Uterus (tissue), 4 donors: ENCODE measurements around the gene PSMG1. TPM values are rescaled to one million over a fixed set of nuclear protein-coding genes. Genes with fewer than 3 reads are reported as not detected.

Source experiments
- DNase-seq, 2 donors: peaks; one replicate each; pipeline ENCODE4 v3.0.0-alpha.2; 2019 to 2020
- H3K27ac ChIP-seq, 2 donors: fragments of 200-600 bp; sonication (generic); 1 replicate in 1 of 2; 2 replicates in 1 of 2; pipeline ENCODE4 v1.5.1; 2016 to 2018
- H3K27me3 ChIP-seq, 2 donors: fragments of 200-600 bp; sonication (generic); one replicate each; pipeline ENCODE4 v1.5.1; 2018 to 2019; ENCODE audit warnings: control low read depth in 1 of 2
- H3K36me3 ChIP-seq, 2 donors: fragments of 200-600 bp; sonication (generic); one replicate each; pipeline ENCODE4 v1.5.1; 2019; ENCODE audit warnings: control low read depth in 1 of 2
- H3K4me1 ChIP-seq, 2 donors: fragments of 200-600 bp; sonication (generic); one replicate each; pipeline ENCODE4 v1.5.1; 2018 to 2019; ENCODE audit warnings: control low read depth in 1 of 2
- H3K4me3 ChIP-seq, 2 donors: fragments of 200-600 bp; sonication (generic); 1 replicate in 1 of 2; 2 replicates in 1 of 2; pipeline ENCODE4 v1.5.1; 2018 to 2019; ENCODE audit warnings: mild to moderate bottlenecking in 1 of 2
- H3K9me3 ChIP-seq, 2 donors: fragments of 200-600 bp; sonication (generic); one replicate each; pipeline ENCODE4 v1.5.1; 2019; ENCODE audit warnings: control low read depth in 1 of 2
- POLR2A ChIP-seq, 2 donors: fragments of 450-650 bp; IDR thresholded peaks; one replicate each; pipeline ENCODE4 v1.6.1; 2016; ENCODE audit warnings: antibody characterized with exemption in 2 of 2, mild to moderate bottlenecking in 1 of 2, moderate library complexity in 1 of 2
- intact Hi-C: fragments of 100-400 bp; cut with DNase I; formaldehyde crosslinking; loops from one replicate; pipeline ENCODE4 v1.15.1; 2023; ENCODE audit warnings: low total_unique reads
- total RNA-seq, 4 donors: library from RNA; depleted of rRNA in 3 of 4; stranded (reverse); fragments of >200 nt in 3 of 4; gene quantifications; one replicate each; pipeline versions ENCODE4 v1.1.0 to v1.2.4, GENCODE V29; 2014 to 2023
- TF ChIP-seq, protein P1 (sequence below), 4 experiments: fragments of 200-600 bp in 2 of 4; fragments of 450-650 bp in 2 of 4; sonication (generic) in 2 of 4; IDR thresholded peaks; one replicate each; pipeline ENCODE4 v1.5.1; 2016 to 2019; ENCODE audit warnings: antibody characterized with exemption in 4 of 4, mild to moderate bottlenecking in 2 of 4, moderate library complexity in 1 of 4
- donor health status: DM: yes; HTN: yes; CAD: no.

The PSMG1 gene
- total RNA-seq, 4 donors from 2014 or later = 21.0 to 33.8 (median 23.4) TPM

DNA sequence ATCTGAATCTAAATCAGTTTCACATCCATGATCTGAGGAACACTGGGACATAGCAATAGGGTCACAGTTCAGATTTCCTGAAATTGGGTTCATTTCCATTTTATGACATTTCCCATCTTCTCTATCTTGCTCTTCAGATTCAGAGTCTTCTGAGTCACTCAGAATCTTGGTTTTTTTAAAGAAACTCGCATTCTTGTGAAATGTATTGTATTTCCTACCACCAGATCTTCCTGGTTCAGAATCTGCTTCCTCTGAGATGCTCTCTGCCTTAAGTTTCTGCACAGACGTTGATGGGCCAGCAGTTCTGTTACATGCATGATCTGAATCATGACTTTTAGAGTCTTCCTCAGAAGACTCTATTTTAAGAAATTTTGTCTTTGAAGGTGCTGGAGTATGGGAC is 15.5 kb upstream of the PSMG1 start:
- intact Hi-C loops = no loop called here
- Histone ChIP-seq H3K27ac (no peak overlapping the region), H3K9me3 (no peaks in the 10 kb centered on the region), H3K4me1 (no peaks in the 10 kb centered on the region), H3K36me3 (no peaks in the 10 kb centered on the region), H3K27me3 (no peaks in the 10 kb centered on the region), H3K4me3 (no peak overlapping the region)
- TF ChIP-seq, protein P1, sequence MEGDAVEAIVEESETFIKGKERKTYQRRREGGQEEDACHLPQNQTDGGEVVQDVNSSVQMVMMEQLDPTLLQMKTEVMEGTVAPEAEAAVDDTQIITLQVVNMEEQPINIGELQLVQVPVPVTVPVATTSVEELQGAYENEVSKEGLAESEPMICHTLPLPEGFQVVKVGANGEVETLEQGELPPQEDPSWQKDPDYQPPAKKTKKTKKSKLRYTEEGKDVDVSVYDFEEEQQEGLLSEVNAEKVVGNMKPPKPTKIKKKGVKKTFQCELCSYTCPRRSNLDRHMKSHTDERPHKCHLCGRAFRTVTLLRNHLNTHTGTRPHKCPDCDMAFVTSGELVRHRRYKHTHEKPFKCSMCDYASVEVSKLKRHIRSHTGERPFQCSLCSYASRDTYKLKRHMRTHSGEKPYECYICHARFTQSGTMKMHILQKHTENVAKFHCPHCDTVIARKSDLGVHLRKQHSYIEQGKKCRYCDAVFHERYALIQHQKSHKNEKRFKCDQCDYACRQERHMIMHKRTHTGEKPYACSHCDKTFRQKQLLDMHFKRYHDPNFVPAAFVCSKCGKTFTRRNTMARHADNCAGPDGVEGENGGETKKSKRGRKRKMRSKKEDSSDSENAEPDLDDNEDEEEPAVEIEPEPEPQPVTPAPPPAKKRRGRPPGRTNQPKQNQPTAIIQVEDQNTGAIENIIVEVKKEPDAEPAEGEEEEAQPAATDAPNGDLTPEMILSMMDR (IDR thresholded peaks at IDR 0.05) = no peak
- no peak for TF ChIP-seq POLR2A (IDR thresholded peaks at IDR 0.05)
- no peak for DNase-seq

DNA sequence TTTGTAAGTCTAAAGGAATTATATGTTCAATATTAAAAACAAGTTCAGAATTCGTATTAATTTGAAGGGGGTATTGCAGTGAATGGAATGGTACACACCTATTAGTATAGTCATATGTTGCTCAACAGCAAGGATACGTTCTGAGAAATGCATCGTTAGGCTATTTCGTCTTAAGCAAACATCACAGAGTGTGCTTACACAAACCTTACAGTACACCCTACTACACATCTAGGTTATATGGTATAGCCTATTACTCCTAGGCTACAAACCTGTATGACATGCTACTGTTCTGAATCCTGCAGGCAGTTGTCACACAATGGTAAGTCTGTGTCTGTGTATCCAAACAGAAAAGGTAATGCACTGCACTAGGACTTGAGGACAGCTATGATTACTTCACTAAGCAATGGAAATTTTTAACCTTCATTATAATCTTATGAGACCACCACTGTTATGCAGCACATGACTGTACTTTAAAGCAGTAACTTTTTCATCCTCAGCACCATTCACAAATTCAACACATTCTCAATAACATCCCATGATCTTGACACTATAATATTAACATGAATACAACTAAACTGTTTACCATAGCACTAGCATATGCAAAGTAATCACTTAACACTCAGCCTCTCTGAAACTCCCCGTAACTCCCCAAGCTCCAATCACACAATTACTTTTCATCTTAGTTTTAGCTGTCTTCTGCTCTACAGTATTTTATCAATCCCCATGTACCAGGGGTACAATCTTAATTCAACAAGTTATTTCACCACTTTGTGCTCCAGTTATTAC is 14.4 kb upstream of the PSMG1 start:
- Histone ChIP-seq H3K9me3 (no peaks in the 10 kb centered on the region), H3K36me3 (no peaks in the 10 kb centered on the region), H3K4me1 (no peaks in the 10 kb centered on the region), H3K27me3 (no peaks in the 10 kb centered on the region), H3K4me3 (no peak overlapping the region), H3K27ac (no peak overlapping the region)
- DNase-seq = no peak
- intact Hi-C loops = no loop called here
- TF ChIP-seq POLR2A (IDR thresholded peaks at IDR 0.05) = no peak
- TF ChIP-seq, protein P1 (IDR thresholded peaks at IDR 0.05) = no peak

DNA sequence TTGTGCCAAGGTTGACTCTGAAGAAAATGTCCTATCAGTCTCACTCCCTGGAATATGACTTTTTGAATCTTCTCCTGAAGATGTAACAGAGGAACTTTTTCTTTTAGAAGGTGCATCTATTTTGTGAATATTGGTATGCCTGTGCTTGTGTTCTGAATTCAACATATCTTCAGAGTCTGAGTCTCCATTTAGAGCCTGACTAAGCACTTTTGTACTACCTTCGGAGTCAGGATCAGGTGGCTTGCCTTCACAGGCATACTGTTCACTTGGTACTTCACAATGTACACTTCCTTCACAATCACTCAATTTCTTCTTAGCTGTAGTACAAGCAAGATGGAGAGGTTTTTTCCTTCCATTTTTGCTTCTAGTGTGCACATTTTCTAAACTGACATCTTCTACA is 13.6 kb upstream of the PSMG1 start:
- H3K36me3 ChIP-seq = no peaks in the 10 kb centered on the region
- TF ChIP-seq, protein P1 (IDR thresholded peaks at IDR 0.05) = no peak
- TF ChIP-seq POLR2A (IDR thresholded peaks at IDR 0.05) = no peak
- DNase-seq = no peak

DNA sequence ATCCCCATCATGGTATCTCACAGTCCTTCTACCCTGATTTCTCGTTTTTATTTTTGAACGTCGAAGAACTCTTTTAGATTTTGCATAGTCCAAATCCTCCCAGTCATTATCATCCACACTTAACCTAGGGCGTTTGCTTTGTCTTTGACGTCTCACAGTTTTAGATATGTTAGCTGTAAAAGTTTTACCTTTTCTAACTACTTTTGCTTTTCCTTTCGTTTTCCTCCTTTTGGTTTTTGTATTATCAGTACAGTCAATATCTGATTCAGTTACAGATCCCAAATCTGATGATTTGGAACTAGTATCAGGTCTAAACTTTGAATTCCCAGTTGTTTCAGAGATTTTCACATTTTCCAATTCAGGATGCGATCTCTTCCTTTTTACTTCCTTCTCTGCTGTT is 13.1 kb upstream of the PSMG1 start:
- no peak for TF ChIP-seq POLR2A (IDR thresholded peaks at IDR 0.05)
- TF ChIP-seq, protein P1 (IDR thresholded peaks at IDR 0.05) = no peak
- Histone ChIP-seq H3K4me1 (no peaks in the 10 kb centered on the region), H3K36me3 (no peaks in the 10 kb centered on the region), H3K9me3 (no peaks in the 10 kb centered on the region), H3K4me3 (no peak overlapping the region), H3K27me3 (no peaks in the 10 kb centered on the region), H3K27ac (no peak overlapping the region)
- intact Hi-C loops = no loop called here
- no peak for DNase-seq

More for the DNA sequence above, 13.6 kb upstream of the PSMG1 start:
- Histone ChIP-seq H3K27me3 (no peaks in the 10 kb centered on the region), H3K27ac (no peak overlapping the region), H3K4me1 (no peaks in the 10 kb centered on the region), H3K4me3 (no peak overlapping the region), H3K9me3 (no peaks in the 10 kb centered on the region)
- intact Hi-C loops = no loop called here

DNA sequence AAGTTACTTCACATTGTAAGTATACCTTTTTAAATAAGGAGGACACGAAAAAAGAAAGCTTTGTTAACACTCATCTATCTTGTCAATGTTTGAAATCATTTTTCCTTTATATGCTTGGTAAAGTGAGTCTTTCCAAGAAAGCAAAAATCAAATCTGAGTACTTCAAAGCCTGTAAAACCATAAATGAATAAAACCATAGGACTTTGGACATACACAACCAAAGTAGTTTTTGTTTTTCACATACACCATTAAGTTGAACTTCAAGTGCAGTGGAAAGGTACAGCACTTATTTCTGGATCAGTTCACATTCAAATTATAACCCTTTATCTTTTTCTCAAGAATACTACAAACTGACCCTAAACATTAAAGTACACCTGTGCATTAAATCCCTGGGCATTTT is 10.1 kb upstream of the PSMG1 start:
- no peaks in the 10 kb centered on the region for H3K36me3 ChIP-seq
- TF ChIP-seq, protein P1 (IDR thresholded peaks at IDR 0.05) = no peak
- TF ChIP-seq POLR2A (IDR thresholded peaks at IDR 0.05) = no peak

More for the DNA sequence above, 10.1 kb upstream of the PSMG1 start:
- H3K27ac ChIP-seq = no peak overlapping the region
- no peaks in the 10 kb centered on the region for H3K27me3 ChIP-seq
- H3K9me3 ChIP-seq = no peaks in the 10 kb centered on the region
- H3K4me1 ChIP-seq = no peaks in the 10 kb centered on the region
- H3K4me3 ChIP-seq = no peak overlapping the region
- DNase-seq = no peak
- intact Hi-C loops = no loop called here
